8988T (cell line): ENCODE results near the gene STT3B.
"Not testable (repeated sequence)": the region's sequence is repeated elsewhere in the genome, so short reads cannot be mapped to it uniquely, and the experiment has no call there.

Experiments
- DNase-seq: peaks from one replicate; pipeline ENCODE4 v3.0.0; 2011

Gene STT3B

GRCh38 chr3:31555204-31555603 is 22.5 kb downstream of the STT3B start:
- no peak for DNase-seq

DNA sequence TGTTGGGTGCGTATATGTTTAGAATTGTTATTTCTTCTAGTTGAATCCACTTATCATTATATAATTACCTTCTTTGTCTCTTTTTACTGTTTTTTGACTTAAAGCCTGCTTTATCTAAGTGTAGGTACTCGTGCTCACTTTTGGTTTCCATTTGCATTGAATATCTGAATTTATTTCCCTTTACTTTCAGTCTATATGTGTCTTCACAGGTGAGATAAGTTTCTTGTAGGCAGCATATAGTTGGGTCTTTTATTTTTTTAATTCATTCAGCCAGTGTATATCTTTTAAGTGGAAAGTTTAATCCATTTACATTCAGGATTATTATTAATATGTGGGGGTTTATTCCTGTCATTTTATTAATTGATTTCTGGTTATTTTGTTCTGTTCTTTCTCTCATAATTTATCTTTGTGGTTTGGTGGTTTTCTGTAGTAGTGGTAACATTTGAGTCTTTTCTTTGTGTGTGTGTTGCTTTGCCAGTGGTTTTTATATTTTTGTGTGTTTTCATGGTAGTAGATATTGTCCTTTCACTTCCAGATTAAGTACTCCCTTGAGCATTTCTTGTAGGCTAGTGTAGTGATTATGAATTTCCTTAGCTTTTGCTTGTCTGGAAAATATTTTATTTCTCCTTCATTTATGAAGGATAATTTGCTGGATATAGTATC is 27.3 kb downstream of the STT3B start:
- DNase-seq = no peak

GRCh38 chr3:31561891-31562290 is 29.2 kb downstream of the STT3B start:
- no peak for DNase-seq

DNA sequence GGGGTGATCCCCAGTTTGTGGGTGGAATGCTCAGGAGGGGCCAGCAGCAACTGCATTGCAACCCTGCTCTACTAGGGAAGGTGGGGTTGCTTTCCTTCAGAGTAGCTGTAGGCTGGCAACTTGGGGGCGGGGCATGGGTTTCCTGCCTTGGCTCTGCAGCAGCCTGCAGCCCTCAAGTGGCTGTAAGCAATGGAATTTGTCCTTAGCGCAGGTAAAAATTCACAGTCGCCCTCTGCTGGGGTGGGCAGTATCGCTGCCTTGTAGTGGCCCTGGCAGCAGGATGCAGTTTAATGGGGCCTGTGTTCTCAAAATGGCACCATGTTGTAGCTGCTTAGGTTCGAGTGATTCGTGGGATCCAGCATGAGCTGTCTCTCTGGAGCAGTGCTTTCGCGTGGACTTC is 29.8 kb downstream of the STT3B start:
- no peak for DNase-seq

DNA sequence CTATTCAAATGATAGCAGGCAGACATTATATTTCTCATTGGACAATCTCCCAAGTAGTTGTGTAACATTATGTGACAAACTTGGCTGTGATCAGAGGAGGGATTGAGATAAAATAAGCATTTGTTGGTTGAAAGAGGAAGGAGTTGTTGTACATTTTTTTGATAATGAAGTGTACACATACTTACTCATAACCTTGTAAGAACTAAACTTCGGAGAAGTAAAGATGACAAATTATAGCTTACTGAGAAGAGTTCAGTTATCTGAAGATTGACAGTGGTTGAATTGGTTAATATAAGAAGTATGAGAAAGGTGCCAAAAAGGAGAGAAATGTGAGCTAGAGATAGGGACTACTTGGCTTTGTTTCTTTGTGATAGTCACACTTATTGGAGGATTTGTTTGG is 32.6 kb downstream of the STT3B start:
- DNase-seq = no peak

- no peak for DNase-seq
Observed at GRCh38 chr3:31567036-31567435, 34.3 kb downstream of the STT3B start.

GRCh38 chr3:31568649-31569048 is 35.9 kb downstream of the STT3B start:
- no peak for DNase-seq

DNA sequence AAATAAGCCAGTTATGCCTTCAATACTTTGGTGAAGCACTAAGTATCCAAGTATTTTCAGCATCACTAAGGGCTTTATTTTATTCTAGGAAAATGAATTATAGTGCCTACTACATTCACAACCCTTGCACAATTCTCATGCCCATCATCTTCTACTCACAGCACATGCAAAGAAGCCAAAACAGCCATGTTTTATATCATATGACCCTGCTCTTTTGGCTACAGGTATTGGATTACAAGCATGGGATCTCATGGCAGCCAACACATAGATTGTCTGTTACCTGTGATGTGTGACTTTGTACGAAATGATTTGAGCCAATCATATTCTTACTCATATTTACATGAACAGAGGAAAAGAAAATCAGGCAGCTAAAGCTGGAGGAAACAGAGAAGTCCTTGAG is 38.6 kb downstream of the STT3B start:
- DNase-seq = no peak

- no peak for DNase-seq
Observed at GRCh38 chr3:31572236-31573004, 39.7 kb downstream of the STT3B start.

GRCh38 chr3:31573036-31573779 is 40.5 kb downstream of the STT3B start:
- no peak for DNase-seq

GRCh38 chr3:31575448-31575847 is 42.7 kb downstream of the STT3B start:
- no peak for DNase-seq

DNA sequence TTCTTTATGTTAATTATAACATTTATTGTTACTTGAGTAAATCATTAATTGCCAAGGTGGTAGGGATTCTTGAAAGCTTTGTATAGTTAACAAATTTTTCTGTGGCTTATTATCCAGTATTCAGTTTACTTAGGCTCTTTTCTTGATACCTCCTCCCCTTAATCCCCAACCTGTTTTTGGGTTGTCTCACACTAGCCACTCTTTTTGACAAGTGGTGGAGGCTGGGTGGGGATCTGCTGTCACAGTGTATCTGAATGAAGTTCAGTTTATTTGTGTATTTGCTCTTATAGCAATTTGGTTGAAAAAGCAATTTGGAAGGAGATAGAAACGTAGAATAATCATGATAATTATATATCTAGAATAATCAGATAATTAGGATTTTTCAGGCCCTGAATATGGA is 43.8 kb downstream of the STT3B start:
- no peak for DNase-seq

GRCh38 chr3:31577232-31577631 is 44.5 kb downstream of the STT3B start:
- DNase-seq = no peak

DNA sequence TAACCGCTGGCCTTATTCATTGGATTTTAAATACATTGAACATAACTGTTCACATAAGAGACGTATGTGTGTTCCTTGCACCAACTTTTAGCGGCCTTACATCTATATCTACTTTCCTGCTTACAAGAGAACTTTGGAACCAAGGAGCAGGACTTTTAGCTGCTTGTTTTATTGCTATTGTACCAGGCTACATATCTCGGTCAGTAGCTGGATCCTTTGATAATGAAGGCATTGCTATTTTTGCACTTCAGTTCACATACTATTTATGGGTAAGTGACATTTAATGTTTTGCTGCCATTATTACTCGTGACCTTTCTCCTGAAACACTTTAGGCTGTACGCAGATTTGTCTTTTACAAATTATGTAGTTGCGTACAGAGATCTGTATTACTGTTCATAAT is 47.1 kb downstream of the STT3B start:
- no peak for DNase-seq

DNA sequence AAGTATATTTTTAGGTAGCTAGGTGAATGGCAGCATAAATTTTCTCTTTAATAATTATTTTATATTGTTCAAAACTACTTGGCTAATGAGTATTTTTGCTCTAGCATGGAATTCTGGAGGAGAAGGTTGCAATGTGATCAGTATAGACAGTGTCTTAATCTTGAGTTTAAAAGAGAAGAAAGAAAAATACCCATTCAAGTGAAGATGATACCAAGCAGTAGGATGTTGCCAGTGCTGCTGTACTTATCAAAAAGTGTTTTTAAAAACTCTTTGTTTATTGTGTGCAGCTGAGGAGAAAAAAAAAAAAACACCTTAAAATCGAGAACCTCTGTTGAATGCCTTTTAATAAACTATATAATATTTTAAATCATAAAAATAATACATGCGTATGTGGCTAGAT is 47.9 kb downstream of the STT3B start:
- DNase-seq = no peak

DNA sequence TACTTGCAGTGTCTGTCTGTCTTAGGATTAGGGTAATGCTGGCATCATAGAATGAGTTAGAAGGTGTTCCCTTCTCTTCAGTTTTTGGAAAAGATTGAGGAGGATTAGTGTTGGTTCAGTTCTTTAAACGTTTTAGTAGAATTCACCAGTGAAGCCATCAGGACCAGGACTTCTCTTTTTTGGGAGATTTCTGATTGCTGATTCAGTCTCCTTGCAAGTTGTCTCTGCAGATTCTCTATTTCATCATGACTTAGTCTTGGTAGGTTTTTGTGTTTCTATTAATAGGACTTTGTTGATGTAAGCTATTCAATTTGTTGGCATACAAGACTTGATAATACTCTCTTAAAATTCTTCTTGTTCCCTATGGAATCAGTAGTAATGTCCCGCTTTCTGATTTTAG is 48.9 kb downstream of the STT3B start:
- DNase-seq = no peak

DNA sequence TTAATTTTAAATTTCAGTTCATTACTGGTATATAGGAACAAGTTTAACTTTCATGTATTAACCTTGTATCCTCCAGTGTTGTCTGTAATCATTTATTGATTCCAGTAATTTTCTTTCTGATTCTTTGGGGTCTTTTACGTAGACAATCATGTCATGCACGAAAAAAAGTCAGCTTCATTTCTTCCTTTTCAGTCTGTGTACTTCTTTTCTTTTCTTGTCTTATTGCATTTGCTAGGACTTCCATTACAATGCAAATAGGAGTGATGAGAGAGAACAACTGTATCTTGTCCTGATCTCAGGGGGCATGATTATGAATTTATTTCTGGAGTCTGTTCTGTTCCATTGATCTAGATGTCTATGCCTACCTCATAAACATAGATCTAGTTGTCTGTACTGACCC is 56.5 kb downstream of the STT3B start:
- no peak for DNase-seq

DNA sequence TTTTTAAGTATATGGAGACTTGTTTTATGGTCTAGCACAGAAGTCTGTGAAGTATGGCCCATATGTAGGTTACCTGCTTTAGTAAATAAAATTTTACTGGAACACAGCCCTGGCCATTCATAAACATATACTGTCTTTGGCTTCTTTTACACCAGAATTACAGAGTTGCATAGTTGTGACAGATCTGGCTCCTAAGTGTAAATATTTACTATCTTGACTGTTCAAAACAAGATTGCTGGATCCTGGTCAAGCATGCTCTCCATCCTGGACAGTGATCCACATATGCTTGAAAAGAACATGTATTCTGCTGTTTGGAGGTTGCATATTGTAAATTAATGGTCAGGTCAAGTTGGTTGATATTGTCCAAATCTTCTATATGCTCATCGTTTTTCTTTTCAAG is 57.9 kb downstream of the STT3B start:
- DNase-seq = no peak

GRCh38 chr3:31592764-31593163 is 60.0 kb downstream of the STT3B start:
- DNase-seq = no peak

GRCh38 chr3:31596176-31596575 is 63.5 kb downstream of the STT3B start:
- no peak for DNase-seq

DNA sequence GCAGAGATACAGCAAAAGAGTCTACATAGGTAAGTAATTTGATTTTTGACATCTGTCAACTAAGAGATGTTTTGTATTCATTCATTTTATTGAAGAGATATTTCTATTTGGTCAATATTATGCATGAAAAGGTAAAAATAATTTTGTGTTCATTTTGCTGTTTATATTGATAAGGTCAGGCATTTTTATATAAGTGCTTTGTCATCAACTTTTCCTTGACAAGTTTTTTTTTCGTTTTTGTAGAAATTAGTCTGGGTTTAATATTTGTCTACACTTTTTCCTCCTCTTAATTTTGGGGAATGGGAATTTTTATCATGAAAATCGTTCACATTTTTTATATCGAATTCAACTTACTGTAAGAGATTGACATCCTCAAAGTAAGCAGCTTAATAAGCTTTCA is 67.7 kb downstream of the STT3B start:
- DNase-seq = no peak

- not testable (repeated sequence) for DNase-seq
Observed at GRCh38 chr3:31605333-31605732, 72.6 kb downstream of the STT3B start.

GRCh38 chr3:31606453-31606852 is 73.7 kb downstream of the STT3B start:
- DNase-seq = no peak

DNA sequence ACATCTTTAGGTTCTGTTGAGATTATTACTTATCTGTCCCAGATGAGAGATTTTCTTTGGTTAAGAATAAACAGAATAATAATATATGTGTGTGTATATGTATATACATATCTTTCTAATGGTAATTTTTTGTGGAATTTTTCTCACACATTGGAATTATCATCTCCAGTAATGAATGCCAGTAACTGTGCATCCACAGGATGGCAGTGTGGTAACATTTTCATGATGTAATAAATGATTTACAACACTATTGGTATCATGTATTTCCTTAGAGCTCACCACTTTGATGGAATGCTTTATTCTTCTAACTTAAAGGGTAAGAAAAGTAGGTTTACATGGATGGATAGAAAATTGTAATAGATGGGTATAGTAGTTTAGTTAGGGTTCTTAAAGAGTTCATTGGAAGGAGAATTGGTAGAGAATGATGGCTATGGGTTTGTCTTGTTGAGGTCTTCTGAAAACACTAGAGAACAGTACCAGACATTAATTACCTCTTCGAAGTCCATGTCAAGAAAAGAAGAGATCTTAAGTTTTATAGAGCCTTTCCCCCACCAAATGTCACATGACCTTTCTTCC is 78.1 kb downstream of the STT3B start:
- peak; percentile 6 for DNase-seq
